Fibroblast of pulmonary artery (primary cell): ENCODE results near the gene INO80B.

Source experiments
- DNase-seq: peaks from one replicate; pipeline ENCODE4 v3.0.0-alpha.2; 2010; ENCODE audit warnings: low read depth
- H3K4me3 ChIP-seq: replicated peaks from 2 replicates; pipeline ENCODE4 v1.5.1; 2011; ENCODE audit warnings: low read depth, mild to moderate bottlenecking, control low read depth, low read length, moderate library complexity
- TF ChIP-seq, protein P1 (sequence below): IDR thresholded peaks from 2 replicates; pipeline ENCODE4 v1.5.1; 2011; ENCODE audit warnings: mild to moderate bottlenecking, control low read depth, low read length, inconsistent platforms; ENCODE audit errors: missing control alignments

INO80B gene

GRCh38 chr2:74427551-74427950, 27.3 kb upstream of the INO80B start:
- TF ChIP-seq, protein P1, sequence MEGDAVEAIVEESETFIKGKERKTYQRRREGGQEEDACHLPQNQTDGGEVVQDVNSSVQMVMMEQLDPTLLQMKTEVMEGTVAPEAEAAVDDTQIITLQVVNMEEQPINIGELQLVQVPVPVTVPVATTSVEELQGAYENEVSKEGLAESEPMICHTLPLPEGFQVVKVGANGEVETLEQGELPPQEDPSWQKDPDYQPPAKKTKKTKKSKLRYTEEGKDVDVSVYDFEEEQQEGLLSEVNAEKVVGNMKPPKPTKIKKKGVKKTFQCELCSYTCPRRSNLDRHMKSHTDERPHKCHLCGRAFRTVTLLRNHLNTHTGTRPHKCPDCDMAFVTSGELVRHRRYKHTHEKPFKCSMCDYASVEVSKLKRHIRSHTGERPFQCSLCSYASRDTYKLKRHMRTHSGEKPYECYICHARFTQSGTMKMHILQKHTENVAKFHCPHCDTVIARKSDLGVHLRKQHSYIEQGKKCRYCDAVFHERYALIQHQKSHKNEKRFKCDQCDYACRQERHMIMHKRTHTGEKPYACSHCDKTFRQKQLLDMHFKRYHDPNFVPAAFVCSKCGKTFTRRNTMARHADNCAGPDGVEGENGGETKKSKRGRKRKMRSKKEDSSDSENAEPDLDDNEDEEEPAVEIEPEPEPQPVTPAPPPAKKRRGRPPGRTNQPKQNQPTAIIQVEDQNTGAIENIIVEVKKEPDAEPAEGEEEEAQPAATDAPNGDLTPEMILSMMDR: no peak
- H3K4me3 ChIP-seq: no peak overlapping the region
- DNase-seq: no peak

DNA sequence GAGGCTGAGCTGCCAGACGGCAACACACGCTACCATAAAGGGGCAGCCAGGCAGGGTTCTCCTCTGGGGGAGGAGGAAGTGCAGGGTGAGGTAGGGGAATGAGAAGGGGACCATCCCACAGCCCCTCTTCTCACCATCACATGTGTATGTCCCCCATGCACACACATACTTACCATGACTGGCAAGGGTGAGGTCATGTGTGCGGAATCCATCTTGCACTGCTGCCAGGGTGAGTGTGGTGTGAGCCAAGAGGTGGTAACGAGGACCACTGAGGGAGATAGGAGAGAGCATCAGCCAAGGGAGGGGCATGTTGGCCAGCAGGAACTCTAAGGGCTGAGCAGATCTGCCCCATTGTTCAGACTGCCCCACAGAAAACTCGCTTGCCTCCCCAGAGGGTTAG, 26.2 kb upstream of the INO80B start:
- TF ChIP-seq, protein P1: no peak
- DNase-seq: no peak
- no peak overlapping the region for H3K4me3 ChIP-seq

GRCh38 chr2:74429487-74430451, 25.1 kb upstream of the INO80B start:
- TF ChIP-seq, protein P1: no peak
- no peak for DNase-seq

DNA sequence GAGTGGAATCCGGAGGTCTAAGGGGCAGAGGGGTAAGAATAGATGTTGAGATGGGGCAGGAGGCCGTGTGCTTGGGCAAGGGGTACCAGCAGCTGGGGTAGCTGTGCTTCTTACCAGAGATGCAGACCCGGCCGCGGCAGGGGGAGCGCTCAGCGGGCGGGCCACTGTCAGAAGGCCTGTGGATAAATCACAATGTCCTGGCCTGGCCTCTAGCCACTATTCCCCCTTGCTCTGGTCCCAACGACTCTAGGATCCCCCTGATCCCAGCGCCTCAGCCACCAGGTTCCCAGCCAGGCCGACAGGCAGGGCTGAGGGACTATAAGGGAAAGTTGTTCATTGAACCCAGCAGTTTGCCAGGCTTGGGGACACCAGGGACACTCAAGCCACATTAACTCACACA, 24.4 kb upstream of the INO80B start:
- DNase-seq: no peak
- TF ChIP-seq, protein P1: no peak
- H3K4me3 ChIP-seq: no peak overlapping the region

More at GRCh38 chr2:74429487-74430451, 25.1 kb upstream of the INO80B start:
- no peak overlapping the region for H3K4me3 ChIP-seq

DNA sequence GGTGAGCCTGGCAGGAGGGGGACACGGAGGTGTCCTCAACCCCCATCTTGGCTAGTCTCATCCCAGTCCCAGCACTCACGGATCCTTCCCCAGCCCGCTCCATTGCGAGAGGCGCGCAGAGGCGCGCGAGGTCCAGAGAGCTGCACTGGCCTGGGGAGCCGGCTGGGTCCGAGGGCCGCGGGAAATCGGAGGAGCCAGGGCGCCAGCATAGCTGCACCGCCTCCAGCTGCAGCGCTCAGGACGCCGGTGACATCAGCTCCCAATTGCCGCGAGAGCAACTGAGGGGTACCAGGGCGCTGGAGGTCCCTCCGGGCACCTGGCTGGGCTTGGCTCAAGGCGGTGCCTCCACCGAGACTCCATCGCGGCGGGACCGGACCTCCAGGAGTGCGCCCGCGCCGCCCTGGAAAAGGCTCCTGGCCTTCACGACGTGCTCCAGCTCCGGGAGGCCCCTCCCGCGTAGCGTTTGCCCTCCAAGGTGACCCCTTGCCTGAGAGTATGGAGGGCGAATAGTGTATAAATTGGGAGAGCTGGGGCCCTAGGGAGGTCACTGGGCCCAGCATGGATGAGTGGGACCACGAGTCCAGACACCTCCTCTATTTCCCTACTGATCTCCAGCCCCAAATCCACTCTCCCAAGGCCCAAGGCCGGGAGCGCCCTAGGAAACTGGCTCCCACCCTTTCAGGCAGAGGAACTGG, 18.6 kb upstream of the INO80B start:
- DNase-seq: no peak
- TF ChIP-seq, protein P1: no peak
- no peak overlapping the region for H3K4me3 ChIP-seq

- no peak overlapping the region for H3K4me3 ChIP-seq
- TF ChIP-seq, protein P1: no peak
- DNase-seq: peak; percentile 26
Observed at GRCh38 chr2:74436848-74437695, 17.8 kb upstream of the INO80B start.
